ENCODE measurements around the gene KIF4A.

- TF ChIP-seq CTCF (conservative IDR thresholded peaks at IDR 0.05) = no peak
- no peak for TF ChIP-seq EZH2 (IDR thresholded peaks at IDR 0.05; ENCODE audit: low read depth)
Observed at GRCh38 chrX:70449457-70449966, 159.6 kb downstream of the KIF4A start.
